CD4-positive, alpha-beta T cell treated with Interferon alpha-2 for 1 hour (primary cell): Measurements from ENCODE around the gene GFOD1.

Source experiments
- DNase-seq, 2 donors: peaks; one replicate each; pipeline ENCODE4 v3.0.0-alpha.2; 2020 to 2022

GFOD1 gene

DNA sequence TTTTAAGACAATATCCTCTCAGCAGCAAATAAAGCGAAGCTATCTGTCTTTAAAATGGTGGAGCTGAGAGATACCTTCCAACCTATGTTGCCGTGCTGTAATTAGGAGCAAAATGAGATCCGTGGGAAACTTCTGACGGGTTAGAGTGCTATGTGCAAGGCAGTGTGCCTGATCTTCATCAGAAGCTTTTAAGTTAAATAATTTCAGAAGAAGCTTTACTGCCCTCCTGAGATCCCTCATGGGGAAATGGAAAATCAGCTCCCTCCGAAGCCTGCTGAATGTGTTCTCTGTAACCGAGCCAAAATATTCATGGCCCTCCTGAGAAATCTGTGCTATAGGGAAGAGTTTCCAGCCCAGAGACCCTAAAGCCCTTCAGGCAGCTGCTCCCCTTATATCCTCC is 115.3 kb downstream of the GFOD1 start:
- no peak for DNase-seq

- DNase-seq, result no peak
Measured at GRCh38 chr6:13371421-13372072, 115.9 kb downstream of the GFOD1 start.

DNA sequence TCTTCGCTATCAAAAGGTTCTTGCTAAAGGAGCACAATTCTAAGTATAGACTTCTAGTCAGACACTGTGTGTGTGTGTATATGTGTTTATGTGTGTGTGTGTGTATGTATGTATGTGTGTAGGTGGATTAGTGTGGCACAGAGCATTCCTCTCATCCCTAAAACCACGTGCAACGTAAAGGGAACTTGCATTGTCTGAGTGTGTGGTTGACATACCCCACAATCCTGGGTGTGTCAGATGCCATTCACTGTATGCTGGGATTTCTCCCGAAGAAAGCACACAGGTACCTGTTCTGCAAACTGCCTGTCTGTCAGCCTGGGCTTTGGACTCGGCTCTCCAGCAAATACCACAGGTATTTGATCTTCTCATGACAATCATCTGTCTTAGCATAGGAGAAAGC is 116.8 kb downstream of the GFOD1 start:
- DNase-seq, result no peak

GRCh38 chr6:13369591-13369990 is 117.8 kb downstream of the GFOD1 start:
- DNase-seq, result no peak

DNA sequence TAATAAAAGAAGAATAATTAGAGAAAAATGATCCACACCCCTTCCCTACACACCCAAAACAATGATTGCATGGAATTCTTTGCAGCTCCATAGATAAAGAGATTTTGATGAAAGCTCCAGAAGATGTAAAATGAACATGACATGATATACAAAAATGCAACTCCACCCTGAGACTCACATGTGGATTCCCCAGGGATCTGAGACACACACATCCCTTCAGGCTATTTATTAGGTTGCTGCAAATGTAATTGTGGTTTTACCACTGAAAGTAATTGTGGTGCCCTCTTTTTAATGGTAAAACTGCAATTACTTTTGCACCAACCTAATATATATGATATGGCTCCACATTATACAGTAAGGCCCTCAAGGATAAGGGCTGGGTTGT is 118.7 kb downstream of the GFOD1 start:
- DNase-seq, result no peak

GRCh38 chr6:13368079-13368730 is 119.2 kb downstream of the GFOD1 start:
- DNase-seq, result no peak

- no peak for DNase-seq
Measured at GRCh38 chr6:13367396-13367795, 120.0 kb downstream of the GFOD1 start.

- DNase-seq, result no peak
Measured at GRCh38 chr6:13365320-13365719, 122.1 kb downstream of the GFOD1 start.

GRCh38 chr6:13364842-13365241 is 122.6 kb downstream of the GFOD1 start:
- DNase-seq, result no peak

GRCh38 chr6:13362412-13362811 is 125.0 kb downstream of the GFOD1 start:
- no peak for DNase-seq

DNA sequence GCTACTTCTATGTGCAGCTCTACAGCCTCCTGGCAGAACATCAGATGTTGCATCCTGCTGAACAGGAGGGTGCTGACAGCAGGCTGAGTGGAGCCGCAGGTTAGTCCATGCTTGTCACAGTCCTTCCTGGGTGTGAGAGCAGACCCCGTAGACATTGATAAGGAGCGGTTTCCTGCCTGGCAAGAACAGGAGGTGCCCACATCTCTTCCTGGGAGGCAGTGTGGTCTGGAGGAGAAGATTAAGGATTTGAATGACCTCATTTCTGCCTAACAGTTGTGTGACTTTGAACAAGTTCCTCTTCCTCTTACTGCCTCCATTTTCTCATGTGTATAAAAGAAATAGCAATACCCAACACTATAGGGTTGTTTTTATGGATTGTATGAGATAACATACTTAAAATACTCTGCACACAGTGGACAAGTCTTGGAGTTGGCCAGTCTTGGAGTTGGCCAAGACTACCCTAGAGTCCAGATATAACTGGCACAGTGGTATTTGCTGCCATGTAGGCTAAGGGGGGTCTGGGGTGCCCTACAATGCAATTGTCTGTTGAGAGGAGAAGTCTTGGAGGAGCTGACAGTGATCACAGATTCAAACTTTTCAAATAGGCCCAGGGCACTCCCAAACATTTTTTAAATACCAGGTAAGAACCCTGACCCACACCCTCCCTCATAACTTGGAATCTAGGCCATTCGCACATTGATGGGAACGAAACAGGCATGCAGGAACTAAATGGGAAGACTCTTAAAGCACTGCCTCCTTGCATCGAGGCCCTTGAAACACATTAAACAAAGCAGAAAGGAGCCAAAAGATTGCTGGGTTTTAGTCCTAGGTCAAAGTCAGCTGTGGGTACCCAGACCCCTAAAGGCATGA is 126.5 kb downstream of the GFOD1 start:
- DNase-seq, result no peak

DNA sequence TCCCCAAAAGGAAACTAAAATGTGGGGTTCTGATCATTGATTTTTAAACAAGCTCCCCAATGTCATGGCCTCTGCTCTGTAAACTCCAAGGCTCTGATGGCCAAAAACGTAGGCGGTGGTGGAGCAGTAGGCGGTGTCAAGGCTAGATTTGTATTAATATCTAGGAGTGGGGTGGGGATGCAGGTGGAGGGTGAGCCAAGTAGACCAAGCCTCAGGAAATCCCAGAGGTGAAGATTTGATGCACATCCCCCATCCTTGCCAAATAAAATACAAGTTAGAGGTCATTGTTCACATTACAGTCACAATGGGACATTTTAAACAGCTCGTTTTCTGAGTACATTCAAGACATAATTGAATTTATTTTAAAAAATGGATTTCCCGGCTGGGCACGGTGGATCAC is 128.1 kb downstream of the GFOD1 start:
- DNase-seq, result no peak

DNA sequence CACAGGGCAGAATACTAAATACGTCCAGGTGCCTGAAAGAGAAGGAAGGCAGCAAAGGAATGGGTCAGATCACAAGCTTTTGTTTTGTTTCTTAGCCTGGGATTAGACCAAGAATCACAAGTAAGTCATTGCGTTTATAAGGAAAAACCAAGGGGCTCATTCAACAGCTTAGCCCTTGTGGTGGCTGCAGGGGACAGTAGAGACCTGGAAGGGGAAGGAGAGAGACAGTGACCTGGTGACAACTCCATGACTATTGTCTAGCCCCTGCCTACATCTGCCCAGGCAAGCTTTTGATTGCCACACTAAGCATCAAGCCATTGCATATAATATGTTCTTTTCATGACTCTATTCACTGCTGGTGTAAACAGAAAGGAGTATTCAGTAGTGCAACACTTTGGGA is 128.9 kb downstream of the GFOD1 start:
- no peak for DNase-seq

- no peak for DNase-seq
Measured at GRCh38 chr6:13357551-13358075, 129.8 kb downstream of the GFOD1 start.

- DNase-seq, result peak; percentile 49 to 72
Measured at GRCh38 chr6:13355999-13356785, 131.2 kb downstream of the GFOD1 start.

GRCh38 chr6:13355043-13355945 is 132.1 kb downstream of the GFOD1 start:
- DNase-seq, result peak in 1 of 2 donors; percentile 60

- DNase-seq, result no peak
Measured at GRCh38 chr6:13354331-13355042, 132.9 kb downstream of the GFOD1 start.

DNA sequence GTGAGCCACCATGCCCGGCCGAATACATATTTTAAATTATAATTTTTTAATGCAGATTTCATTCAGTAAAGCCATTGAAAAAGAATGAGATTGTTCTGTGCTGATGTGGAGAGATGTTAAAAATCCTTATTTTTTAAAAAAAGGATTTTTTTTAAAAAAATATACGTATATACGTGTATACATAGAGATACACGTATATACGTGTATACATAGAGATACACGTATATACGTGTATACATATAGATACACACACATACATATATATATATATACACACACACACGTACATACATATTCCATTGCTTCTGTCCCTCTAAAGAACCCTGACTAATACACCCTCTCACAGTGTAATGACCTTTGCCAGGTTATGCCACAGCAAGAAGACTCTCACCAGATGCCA is 135.2 kb downstream of the GFOD1 start:
- no peak for DNase-seq

GRCh38 chr6:13351271-13351670 is 136.1 kb downstream of the GFOD1 start:
- no peak for DNase-seq

DNA sequence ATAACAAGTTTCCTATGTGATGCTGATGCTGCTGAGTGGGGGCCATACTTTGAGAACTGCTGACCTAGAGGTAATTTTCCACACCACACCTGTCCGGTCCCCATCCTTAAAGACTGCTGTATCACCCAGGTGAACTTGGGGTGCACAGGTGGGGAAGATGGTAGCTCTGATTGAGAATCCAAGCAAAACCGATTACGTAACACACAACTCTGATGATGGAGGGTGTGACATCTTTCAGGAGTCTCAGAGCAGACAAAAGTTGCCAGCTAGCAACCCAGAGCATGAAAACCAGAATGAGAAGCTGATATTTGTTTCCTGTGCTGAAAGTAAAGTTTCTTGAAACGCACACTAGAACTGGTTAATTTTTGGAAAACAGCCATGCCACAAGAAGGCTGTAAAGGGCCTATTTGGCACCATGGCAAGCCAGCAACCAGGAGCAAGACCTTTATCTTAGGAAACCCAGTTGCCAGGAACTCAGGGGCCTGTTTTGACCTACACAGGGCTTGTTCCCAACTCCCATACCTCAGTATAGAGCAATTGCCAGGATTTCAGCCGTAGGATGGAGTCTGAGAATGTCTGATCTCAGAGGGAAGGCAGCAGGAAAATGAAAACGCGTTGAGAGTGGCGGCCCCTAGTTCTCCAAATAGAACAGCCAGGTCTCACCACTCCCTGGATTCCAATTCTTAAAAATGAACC is 137.4 kb downstream of the GFOD1 start:
- no peak for DNase-seq
